HG03442 (cell line): ENCODE data around the gene MYO10.

Experiments
- ATAC-seq: cut with Tn5 transposase; IDR thresholded peaks from one replicate; pipeline ENCODE4 v1.9.1; 2021; ENCODE audit warnings: mild to moderate bottlenecking, moderate library complexity; ENCODE audit not compliant: unreplicated experiment

MYO10 gene

DNA sequence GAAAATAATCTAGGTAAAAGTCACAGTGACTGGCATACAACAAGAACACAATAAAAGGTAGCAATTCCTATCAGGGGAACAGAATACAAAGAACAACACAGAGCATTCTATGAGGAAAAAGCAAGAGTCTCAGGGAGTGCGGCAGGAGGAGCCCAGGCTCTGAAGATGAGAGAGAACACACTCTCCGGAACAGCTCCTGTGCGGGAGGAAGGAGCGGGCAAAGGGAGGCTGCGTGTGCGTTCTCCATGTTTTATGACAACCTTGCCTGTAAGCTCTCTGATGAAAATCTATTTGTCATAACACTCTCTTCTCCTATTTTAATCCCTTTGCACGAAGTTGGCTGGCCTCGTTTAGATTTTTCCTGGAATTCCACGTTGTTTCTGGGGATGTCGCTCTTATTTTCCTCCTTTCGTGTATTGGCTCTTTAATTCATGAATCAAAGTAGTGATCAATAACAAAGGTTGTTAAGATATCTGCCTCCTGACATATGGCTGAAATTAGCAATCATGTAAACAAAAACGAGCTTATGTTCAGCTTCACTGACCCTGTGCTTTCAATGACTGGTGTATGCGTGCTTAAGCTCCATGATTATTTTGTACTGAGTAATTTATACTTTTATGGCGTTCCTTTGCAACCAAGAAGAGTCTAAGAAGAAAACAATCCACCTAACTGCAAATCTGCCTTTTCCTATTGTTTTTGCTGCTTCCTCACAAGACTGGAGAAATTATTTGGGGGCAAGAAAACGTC lies 109.5 kb downstream of the MYO10 start:
- no peak for ATAC-seq

DNA sequence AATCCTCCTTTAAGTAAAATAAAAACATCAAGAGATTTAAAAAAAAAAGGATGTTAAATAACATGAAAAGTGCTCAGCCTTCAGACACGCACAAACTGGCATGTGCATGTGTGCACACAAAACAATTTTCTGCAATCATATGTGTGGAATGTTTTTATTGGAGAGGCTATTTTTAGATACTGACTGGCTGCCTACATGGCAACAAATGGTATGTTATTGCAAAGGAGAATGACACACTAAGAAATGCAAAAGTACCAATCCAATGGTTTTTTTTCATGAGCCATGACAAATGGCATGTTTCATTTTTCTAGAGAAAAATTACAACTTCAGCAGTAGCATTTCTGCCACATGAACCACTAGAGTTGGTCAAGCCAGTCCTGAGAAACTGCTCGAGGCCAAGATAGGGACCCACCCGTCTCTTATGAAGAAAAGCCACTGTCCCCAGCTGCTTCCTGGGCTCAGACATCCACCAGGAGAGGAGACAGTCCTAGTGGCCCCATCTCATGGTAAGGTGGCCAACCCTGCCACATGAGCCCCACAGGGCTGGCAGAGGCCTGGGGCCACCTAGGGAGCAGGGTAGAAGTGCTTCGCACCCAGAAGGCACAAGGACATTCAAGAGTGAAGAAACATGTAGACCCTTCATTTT lies 116.4 kb downstream of the MYO10 start:
- ATAC-seq: no peak

DNA sequence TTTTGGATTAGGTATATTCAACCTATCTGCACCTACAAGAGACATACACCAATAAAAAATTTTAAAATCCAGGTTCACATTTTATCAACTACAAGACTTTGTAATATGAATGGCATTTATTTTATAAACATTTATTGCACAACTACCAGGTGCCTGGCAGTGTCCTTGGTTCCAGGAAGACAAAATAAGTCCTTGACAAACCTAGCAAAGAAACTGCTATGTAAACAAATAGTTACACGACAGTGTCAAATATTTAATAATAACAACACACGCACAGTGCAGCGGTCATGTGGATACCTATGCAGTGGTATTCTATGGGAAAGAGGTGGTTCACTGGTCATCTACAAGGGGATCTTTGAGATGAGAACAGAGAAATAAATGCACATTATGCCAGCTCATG lies 120.7 kb downstream of the MYO10 start:
- ATAC-seq: no peak

DNA sequence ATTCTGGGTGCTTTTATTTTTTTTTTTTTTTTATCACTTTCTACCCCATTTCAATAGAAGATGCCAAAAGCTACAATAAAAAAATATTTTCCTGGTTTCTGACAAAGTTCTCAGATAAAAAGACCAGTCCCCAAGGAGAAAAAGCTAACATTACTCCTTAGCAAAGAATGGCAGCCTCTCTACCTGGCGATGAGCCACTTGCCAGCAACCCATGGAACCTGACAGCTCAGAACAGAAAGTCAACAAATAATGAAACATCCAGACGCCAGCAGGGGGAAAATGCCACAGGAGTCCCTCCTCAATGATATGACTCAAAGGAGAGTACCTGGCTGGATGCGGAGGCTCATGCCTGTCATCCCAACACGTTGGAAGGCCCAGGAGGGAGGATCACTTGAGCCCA lies 123.2 kb downstream of the MYO10 start:
- ATAC-seq: no peak

DNA sequence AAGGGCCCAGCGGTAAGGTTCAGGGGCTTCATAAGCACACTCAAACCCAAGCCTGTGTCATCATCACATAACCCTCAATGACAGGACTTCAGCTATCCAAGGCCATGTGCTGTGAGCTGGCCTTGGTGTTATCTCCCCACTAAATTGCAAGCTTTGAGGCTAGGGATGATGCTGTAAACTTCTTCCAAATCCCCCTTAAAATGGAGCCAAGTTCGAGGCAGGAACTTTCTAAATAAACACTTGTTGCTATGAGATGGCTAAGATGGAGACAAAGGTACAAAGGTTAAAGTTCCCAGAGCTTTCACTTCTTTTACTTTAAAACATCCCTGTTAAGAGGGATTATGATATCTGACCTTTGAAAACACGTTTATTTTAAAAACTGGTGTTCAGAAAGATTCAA lies 123.6 kb downstream of the MYO10 start:
- ATAC-seq: no peak

DNA sequence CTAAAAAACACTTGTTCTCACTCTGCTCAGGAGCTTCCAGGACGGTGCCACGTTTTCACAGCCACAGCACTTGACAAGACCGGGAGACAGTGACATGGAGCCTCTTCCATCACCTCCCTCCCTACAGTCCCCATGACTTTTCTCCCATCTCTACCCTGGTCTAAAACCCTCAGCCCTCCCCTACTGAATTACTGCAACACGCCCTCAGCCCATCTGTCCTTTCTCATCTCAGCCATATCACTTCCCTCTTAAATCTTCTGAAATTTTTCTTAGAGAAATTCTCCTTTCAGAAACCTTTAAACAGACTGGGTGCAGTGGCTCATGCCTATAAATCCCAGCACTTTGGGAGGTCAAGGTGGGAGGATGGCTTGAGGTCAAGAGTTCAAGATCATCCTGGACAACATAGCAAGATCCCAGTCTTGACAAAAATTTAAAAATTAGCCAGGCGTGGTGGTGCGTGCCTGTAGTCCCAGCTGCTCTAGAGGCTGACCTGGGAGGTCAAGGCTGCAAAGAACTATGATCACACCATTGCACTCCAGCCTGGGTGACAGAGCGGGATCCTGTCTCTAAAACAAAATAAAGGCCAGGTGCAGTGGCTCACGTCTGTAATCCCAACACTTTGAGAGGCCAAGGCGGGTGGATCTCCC lies 125.8 kb downstream of the MYO10 start:
- ATAC-seq: no peak

DNA sequence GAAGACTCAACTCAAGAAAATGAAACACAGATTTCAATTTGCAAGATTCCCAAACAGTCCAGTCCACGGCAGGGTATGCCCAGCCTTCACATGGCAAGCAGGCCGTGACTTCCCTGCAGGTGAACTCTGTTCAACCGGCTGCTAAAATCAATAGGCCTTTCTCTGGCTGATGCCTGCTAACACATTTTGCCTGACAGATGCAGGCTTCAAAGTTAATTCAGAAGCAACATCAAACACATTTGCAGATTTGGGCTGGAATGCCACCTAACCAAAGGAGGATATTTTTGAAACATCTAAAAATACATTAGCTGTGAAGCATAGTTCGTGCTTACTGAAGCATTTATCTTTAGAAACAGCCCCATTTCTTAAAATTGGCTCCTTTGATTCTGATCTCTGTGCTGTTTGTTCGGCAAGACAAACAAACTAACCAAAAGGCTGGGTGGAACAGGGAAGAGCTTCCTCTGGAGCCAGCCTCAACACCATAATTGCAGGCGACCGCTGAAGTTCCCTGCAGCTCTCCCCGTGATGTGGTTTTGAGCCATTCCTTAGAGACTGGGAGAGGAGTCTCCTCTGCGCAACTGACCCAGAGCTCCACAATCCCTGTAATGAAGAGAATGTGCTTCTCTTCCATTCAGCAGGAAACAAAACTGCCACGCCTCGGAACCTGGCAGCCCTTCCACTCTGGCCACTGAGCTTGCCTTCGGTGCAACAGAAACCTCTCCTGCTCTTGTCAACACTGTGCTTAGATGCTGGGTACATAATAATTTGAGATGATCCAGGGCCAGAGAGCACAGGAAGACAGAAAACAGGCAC lies 126.5 kb downstream of the MYO10 start:
- ATAC-seq: no peak

DNA sequence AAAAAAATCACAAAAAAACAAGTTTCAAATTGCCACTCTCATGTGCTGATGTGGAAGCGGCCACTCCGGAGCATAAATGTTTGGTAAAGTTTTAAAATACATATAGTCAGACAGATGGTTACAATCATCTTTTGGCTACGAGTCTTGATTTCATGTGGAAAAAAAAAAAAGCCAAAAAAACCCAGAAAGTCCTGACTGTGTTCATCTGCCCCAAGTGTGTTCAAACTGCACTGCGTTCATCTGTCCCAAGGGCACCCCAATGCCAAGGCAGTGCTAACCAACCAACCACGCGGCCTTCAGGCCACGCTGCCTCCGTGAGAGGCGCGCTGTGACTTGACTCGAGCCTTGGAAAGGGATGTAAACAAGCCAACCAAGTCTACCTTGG lies 127.1 kb downstream of the MYO10 start:
- no peak for ATAC-seq

DNA sequence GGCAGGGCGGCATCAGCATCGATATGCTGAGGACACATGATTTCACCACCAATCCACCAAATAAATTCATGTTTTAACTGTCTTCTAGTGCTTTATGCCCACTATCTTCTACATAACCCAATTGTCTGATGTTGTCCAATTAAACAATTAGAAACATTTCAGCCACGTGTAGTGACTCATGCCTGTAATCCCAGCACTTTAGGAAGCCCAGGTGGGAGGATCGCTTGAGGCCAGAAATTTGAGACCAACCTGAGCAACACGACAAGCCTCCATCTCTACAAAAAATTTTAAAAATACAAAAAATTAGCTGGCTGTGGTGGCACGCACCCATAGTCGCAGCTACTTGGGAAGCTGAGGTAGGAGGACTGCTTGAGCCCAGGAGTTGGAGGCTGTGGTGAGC lies 128.1 kb downstream of the MYO10 start:
- no peak for ATAC-seq

DNA sequence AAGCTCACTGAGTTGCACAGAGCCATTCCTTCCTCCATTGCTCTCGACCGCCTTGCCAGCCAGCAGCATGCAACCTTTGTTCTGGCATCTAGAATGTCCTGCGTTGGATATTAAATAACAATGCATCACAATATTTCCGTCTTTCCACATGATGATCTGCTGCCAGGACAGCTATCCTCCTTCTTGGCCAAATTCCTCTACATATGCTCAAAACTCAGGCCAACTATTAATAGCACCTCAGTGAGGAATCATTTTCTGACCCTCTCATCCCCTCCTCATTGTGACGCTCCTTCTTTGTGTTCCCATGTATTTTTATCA lies 128.6 kb downstream of the MYO10 start:
- ATAC-seq: no peak

DNA sequence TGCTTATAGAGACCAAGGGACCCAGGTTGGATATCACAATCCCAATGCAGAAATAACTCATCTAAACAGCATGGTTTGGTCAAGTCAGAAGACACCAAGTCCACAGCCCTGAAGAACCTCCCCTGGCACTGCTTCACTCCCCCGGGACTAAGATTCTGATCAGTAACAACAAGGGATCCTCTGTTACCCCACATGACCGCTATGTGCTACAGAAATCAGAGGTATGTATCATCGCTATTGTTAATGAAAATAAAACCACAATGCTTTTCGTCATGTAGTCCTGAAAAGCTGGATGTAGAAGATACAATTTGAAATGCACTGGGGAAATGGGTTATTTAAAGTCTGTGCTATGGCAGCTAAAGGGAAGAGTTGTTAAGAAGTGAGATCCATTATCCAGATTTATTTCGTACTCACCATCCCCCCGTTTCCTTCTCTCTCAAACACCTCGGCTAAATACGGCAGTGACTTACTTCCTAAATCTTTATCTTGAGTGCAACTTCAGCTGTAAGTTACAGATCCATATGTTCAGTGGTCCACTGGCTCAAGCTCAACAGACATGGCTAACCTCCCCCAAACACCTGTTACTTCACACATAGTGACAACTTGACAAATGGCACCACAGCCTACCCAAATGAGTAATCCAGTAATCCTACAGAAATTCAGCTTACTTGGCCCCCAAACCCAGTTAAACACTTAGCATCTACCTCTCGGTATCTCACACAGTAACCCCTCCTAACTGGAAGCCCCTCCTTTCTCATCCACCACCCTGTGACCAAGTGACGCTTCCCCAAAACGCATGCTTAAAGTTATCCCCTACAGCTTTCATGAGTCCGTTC lies 129.2 kb downstream of the MYO10 start:
- no peak for ATAC-seq

DNA sequence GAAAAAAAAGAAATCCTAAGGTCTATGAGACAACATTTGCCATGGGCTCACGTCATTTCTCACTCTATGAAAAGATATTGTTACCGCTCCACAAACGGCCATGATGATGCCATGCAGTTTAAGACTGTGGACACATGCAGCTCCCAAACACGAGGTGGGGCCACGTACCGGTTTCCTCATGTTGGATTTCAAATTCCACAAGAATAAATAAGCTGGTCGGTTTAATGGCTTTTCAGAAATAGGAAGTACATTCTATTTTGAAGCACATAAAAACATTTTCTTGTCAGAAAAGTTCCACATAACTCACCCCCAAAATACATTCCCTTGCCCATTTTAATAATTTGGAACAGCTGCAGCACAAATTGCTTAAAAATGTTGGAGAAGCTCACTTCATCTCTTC lies 130.6 kb downstream of the MYO10 start:
- ATAC-seq: no peak

DNA sequence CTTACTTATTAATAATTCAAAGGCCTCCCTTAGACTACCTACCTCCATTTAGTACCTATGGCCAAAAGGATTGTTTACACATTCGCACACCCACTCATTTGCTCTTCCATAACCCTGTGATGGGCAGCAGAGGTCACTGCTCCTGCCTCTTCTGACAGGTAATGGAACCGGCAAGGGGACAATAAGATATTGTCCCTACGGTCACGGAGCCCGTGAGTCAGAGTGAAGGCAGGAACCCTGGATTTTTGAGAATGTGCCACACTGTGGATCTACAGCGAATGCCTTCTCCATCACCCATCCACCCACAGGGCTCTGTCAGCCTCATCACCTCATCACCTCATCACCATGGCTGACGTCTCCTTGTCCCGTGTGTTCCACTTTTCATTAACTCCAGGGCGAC lies 132.3 kb downstream of the MYO10 start:
- ATAC-seq: no peak

DNA sequence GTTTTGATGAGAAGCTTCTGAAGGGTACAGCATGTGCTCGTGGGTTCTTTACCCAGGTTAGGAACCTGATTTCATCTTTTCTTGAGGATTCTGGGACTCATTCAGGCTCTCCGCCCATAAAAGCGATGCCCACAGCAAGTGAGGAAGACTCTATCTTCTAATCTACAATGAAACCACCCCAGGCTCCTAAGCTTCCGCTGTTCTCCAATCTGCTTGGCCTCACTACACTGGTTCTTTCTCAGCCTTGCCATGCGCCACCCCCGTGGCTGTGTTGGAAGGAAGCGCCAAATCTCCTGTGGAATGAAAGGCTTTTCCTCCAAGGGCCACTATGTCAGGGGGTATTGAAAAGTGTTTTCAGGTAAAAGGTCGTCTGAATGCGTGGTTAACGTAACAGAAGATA lies 135.6 kb downstream of the MYO10 start:
- no peak for ATAC-seq

DNA sequence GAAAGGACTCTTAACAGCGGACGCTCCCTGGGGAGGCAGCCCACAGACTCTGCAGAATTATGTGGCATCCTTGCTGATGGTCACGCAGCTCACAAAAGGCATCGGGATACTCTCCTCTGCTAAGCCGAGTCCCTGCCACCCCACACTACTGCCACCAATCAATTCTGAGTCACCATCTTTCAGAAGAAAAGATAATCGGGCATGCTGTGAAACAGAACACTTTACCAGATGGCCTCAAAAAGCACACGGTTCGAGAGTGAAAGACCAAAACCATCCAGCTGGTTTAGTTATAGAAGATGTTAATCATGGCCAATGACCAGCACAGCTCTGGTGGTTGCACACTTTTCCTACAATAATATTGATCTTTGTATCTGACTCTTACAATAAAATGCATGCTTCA lies 136.3 kb downstream of the MYO10 start:
- ATAC-seq: no peak

DNA sequence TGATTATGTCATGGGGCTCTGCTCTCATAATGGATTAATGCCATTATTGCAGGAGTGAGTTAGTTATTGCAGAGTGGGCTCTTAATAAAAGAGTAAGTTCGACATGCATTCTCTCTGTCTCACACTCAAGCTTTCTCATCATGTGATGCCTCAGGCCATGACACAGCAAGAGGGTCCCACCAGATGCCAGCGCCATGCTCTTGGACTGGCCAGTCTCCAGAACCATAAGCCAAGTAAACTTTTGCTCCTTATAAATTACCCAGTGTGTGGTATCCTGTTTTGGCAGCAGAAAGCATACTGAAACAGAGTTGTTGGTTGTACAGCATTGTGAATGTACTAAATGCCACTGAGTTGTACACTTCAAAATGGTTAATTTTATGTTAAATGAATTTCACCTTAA lies 138.1 kb downstream of the MYO10 start:
- no peak for ATAC-seq

DNA sequence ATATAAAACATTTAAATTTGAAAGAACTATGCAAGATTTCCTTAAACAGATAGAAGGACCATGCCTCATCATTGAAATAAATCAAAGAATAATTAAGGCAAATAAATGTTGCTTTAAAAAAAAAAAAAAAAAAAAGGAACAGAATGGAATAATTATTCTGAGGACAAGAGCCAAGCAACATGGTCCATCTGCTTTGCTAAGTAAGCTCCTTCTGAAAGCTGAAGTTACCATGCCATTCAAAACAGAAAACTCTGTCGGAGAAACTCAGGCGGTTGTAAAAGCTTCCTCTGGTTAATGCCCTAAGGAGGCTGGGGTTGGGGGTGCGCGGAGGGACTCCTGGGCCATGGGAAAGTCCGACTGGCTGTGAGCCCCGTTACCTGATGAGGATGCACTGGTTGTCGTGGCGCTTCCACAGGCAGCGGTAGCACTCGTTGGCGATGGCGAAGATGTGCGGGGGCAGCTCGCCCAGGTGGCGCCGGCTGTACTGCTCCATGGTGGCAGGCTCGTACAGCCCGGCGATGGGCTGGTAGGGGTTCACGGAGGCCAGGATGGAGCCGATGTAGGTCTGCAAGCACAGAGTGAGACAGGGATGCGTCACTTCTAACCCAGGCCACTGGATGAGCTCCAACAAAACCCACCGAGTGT lies 141.7 kb downstream of the MYO10 start:
- no peak for ATAC-seq

DNA sequence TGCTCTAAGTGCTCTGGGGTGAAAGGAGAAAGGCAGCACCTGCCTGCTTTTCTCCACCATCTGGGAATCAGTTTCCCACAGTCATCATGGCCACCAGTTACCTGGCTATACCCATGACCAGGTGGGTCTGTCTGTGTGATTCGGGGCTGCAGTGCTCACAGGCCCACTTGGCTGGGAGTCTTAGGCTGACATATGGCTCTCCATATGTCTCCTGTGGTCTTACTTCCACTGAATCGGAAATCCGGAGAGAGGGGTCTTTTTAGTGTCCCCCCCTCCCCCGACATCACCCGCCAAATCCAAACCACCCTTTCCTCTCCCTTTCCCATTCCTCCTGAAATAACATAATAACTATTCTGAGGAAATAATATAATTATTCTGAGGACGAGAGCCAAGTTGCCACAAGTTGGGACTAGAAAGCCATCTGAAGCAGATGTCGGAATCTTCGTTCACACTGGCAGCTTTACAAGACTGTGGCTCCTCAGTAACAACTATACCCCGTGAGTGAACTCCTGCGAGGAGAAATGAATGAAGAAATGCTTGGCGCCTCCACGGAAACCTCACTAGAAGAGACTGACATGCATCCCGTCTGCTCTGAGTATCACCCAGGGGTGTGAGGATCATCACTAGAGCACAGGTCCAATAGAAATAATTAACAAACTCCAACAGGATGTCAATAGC lies 143.4 kb downstream of the MYO10 start:
- ATAC-seq: no peak

DNA sequence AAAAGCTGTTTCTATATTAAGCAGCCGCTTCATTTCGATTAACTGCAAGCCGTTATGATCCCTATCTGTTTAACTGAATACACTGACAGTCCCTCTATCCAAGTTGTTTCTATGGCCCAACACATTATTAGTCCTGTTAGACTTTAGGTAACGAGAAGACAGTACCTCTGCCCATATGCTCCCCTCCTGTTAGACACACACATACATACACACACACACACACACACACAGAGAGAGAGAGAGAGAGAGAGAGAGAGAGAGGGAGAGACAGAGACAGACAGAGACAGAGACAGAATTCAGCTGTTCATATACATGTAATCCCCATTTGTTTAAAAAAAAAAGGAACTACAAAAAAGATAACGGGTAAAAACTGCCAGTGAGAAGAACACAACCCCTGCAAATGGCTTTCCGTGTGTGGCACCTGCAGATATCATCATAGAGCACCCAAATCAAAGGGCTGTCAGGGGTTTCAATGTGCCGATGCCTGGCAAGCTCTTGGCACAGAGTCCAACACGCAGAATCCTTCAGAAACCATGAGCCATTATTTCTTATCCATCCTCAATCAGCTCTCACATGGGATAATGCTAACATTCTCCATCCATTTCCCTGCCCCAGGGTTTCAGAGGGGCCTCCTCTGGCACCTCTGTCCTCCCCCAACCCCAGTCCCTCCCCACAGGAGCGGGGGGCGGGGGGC lies 144.0 kb downstream of the MYO10 start:
- no peak for ATAC-seq
